NCI-H1436 treated with DMSO at 0.1 percent for 48 hours (cell line): ENCODE measurements around the gene SETX.

Source experiments
- DNase-seq: peaks from one replicate; lab custom pipeline; 2025; lab: John Stamatoyannopoulos, UW

SETX gene

GRCh38 chr9:132351404-132352045 is 3.3 kb downstream of the SETX start:
- DNase-seq = no peak

DNA sequence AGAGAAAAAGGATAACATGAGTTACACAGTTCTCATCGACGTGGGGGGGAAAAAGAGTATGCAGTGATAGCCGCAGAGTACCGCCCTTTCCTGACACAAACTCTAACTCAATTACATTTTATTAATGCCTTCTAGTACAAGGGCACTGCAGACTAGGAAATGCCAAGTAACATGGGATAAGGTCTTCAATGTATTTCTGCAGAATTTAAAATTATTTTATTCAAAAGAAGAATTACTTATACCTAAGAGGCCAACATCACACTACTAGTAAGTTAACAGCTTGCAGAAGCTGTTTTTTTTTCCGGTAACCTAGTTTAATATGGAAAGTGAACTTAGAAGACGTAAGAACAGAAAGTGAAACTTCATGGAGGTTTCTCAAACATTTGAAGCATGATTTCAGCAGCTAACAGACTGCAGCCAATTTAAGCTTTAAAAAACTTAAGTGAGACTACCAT is 3.9 kb downstream of the SETX start:
- no peak for DNase-seq

DNA sequence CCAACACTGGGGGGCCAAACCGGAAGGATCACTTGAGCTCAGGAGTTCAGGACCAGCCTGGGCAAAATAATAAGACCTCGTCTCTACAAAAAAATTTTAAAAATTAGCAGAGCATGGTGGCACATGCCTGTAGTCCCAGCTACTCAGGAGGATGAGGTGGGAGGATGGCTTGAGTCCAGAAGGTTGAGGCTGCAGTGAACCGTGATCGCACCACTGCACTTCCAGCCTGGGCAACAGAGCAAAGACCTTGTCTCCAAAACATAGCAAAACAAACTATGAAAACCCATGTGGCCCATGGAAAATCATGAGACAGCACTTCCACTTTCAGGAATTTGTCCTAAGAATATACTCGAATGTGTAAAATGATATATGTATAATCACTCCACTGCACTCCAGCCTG is 6.1 kb downstream of the SETX start:
- DNase-seq = no peak

- no peak for DNase-seq
Observed at GRCh38 chr9:132346177-132346576, 8.6 kb downstream of the SETX start.

DNA sequence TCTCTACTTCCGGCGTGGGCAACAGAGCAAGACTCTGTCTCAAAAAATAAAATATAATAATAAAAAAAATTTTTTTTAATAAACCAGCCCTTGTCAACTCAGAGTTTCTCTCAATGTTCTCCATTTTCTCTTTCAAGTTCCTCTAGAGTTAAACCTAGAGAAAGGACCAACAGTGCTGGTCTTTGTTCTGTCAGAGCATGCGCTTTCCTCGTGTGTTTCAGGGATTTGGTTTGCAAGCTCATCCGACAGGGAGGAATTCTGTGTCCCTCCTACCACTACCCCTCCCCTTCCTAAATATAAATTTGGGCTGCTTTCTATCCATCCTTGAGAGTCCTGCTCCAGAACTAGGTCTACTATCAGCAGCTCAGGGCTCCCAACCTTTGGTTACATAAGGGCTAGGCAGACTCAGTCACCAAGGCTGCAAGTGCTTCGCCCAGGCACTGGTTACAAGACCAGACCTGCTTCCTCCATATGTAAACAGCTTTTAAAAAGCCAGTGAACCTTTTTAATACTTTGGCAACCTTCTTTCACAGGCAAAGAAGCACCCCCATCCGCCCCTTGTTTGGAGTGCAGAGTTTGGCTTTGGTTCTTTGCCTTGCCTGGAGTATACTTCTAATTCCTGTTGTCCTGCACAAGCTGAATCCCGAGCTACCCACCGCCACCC is 13.5 kb downstream of the SETX start:
- no peak for DNase-seq

- no peak for DNase-seq
Observed at GRCh38 chr9:132334364-132334763, 20.4 kb downstream of the SETX start.

- DNase-seq = no peak
Observed at GRCh38 chr9:132333556-132333955, 21.2 kb downstream of the SETX start.

DNA sequence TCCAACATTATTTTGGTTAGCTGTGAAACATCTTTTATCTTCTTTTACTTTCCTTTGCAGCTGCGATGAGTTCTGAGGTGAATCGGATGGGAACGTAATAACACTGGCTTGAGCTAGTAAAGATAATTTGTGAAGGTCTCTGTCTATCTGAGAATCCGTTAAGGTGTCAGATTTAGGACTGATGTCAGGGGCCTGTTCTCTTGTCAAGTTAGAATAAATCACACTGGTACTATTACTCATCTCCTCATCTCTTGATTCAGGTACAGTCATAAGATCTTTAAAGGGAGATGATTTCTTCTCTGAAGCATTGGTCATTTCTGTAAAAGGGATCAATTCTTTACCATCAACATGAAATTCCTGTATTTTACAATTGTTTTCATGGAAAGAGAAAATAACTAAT is 26.2 kb downstream of the SETX start:
- DNase-seq = no peak

DNA sequence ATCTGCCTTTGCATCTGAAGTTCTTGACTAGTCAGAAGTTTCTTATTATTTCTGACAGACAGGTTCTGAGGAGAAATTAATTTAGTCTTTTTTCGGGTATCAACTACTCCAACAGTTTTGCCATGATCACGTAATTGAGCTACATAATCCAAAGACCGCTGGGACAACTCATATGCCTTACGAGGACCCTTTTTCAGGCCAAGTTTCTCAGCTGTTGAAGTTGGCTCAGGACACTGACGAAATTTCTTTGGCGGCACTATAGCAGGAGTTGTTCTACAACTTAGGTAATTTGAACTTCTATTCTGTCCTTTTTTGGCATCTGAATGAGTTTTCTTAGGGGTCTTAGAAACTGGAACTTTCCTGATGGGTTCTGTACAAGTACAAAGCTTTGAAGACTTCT is 27.2 kb downstream of the SETX start:
- no peak for DNase-seq

GRCh38 chr9:132324425-132324824 is 30.4 kb downstream of the SETX start:
- no peak for DNase-seq

DNA sequence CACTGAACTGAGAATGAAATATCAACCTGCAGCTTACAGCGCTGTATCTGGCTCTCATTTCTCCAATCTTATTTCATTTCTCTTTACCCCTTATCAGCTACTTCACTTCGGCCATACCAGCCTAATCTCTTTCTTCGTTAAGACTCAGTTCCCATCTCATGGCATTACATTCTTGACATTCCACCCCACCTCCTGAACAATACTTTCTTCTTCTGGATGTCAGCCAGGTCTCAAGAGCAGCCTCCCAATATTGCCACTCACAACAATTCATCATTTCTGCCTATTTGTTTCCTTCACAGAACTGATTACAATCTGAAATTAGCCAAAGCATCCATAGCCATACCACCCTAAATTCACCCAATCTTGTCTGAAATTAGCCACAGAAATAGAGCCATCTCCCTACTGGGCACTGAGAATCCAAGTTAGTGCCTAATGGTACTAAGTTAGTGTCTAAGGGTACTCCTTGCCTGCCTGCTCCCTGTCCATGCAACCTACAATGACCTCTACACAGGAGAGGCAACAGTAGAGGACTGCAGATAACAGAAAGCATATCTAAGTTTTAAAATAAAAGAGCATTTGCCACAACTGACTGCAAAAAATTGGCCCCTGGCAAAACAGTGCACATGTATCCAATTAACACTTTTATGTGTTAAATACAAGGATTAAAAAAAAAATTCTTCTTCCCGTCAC is 35.2 kb downstream of the SETX start:
- no peak for DNase-seq

GRCh38 chr9:132312873-132313272 is 41.9 kb downstream of the SETX start:
- DNase-seq = no peak

- DNase-seq = no peak
Observed at GRCh38 chr9:132312426-132312825, 42.4 kb downstream of the SETX start.

DNA sequence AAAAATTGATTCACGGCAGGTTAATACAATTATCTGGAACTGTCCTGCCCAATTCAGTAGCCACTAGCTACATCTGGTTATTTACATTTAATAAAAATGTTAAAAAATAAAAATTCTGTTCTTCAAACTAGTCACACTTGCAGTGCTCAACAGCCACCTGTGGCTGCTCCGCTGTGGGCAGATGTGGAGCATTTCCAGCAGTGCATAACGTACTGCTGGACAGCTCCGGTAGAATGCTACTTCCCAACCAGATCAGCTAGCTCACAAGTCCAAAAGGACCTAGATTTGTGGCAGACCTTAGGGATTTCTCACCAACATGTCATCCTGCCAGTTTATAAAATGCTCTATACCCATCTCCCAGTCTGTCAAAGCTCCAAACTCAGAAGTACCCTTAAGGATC is 42.8 kb downstream of the SETX start:
- no peak for DNase-seq

DNA sequence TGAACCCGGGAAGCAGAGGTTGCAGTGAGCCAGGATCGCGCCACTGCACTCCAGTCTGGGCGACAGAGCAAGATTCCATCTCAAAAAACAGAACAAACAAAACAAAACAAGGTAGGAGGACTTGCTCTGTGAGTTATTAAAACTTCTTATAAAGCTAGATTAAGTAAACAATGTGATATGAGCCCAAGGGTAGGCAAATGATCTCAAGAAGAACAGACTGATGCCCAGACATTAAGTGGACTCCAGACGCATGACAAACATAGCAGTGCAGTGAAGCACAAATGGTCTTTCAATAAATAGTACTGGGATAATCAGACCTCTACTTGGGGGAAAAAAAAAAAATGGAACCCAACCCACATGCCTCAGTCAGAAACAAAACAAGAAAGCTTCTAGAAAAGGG is 45.7 kb downstream of the SETX start:
- no peak for DNase-seq

GRCh38 chr9:132301521-132301920 is 53.3 kb downstream of the SETX start:
- DNase-seq = no peak

- DNase-seq = no peak
Observed at GRCh38 chr9:132299221-132299620, 55.6 kb downstream of the SETX start.

- DNase-seq = no peak
Observed at GRCh38 chr9:132295181-132295580, 59.6 kb downstream of the SETX start.

DNA sequence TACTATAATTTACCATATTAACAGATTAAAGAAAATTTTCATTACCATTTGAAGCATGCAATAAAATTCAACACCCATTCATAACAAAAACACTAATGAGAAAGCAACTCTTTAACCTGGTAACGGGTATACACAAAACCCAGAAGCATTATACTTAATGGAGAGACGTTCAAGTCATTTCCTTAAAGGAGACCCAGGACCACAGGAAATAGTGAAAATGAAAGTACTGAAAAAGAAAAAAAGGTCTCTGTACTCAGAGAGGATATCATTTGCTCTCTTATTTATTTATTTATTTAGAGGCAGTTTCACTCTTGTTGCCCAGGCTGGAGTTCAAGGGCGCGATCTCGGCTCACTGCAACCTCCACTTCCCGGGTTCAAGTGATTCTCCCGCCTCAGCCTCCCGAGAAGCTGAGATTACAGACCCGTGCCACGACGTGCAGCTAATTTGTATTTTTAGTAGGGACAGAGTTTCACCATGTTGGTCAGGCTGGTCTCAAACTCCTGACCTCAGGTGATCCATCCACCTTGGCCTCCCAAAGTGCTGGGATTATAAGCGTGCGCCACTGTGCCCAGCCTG is 61.6 kb downstream of the SETX start:
- no peak for DNase-seq

GRCh38 chr9:132288966-132289365 is 65.8 kb downstream of the SETX start:
- no peak for DNase-seq

DNA sequence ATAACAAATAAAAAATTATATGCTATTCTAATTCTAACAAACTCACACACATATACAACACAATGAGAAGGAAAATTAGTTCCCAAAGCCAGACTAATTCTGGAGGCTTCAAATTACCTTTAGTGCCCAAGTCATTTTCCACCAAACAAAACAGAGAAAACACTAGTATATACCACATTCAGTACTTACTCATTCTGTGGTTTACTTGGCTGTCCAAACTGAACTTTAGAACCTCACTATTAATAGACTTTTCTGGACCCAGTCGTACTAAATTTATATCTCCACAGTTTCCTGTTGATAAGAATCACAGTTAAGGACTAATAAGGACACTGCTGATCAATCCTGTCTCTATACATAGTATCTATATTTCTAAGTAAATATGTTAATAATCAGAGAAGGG is 66.4 kb downstream of the SETX start:
- no peak for DNase-seq

- DNase-seq = no peak
Observed at GRCh38 chr9:132287256-132287760, 67.5 kb downstream of the SETX start.

DNA sequence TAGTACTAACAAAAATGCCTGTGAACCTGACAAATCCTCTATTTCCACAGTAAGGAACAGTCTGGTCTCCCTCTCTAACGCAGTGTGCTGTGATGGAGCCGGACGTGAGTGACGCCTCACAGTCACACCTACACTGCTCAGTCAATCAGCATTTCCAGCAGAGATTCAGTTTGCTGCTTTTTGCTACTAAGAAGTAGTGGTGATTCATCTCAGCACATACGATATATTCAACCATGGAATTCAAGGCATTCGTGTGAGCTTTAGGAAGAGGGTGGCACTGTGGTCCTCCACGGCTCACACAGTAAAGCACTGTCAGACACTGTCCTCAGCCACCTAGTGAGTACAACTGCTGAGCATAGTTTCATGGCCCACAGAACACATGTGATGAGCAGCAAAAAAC is 70.9 kb downstream of the SETX start:
- no peak for DNase-seq
